GM23248 (cell line): Measurements from ENCODE around the gene VRTN. TPM values are rescaled to one million over a fixed set of nuclear protein-coding genes. Genes with fewer than 3 reads are reported as not detected.

Experiments
- DNase-seq: peaks from one replicate; pipeline ENCODE4 v3.0.0-alpha.2; 2015
- H2AFZ ChIP-seq: fragments of 200-600 bp; sonication (generic); 2 replicates; pipeline ENCODE4 v1.6.1; 2016; ENCODE audit warnings: antibody characterized with exemption
- H3F3A ChIP-seq: fragments of 200-600 bp; sonication (generic); 2 replicates; pipeline ENCODE4 v1.6.1; 2016; ENCODE audit warnings: mild to moderate bottlenecking, antibody characterized with exemption, mixed run types; ENCODE audit not compliant: insufficient read depth
- H3K27ac ChIP-seq: fragments of 200-600 bp; sonication (generic); 2 replicates; pipeline ENCODE4 v1.5.1; 2016; ENCODE audit warnings: mild to moderate bottlenecking
- H3K27me3 ChIP-seq: fragments of 200-600 bp; sonication (generic); replicated peaks from 2 replicates; pipeline ENCODE4 v1.6.1; 2016; ENCODE audit warnings: mild to moderate bottlenecking; ENCODE audit not compliant: insufficient read depth
- H3K36me3 ChIP-seq: fragments of 200-600 bp; sonication (generic); 2 replicates; pipeline ENCODE4 v1.6.1; 2016; ENCODE audit warnings: low read depth, mild to moderate bottlenecking
- H3K4me1 ChIP-seq: fragments of 200-600 bp; sonication (generic); 2 replicates; pipeline ENCODE4 v1.6.1; 2016; ENCODE audit warnings: mild to moderate bottlenecking; ENCODE audit not compliant: insufficient read depth
- H3K4me2 ChIP-seq: fragments of 200-600 bp; sonication (generic); one replicate; pipeline ENCODE4 v1.6.1; 2016; ENCODE audit warnings: mild to moderate bottlenecking; ENCODE audit not compliant: unreplicated experiment
- H3K4me3 ChIP-seq: fragments of 200-600 bp; sonication (generic); 2 replicates; pipeline ENCODE4 v1.5.1; 2016; ENCODE audit warnings: mild to moderate bottlenecking
- H3K79me2 ChIP-seq: fragments of 200-600 bp; sonication (generic); 2 replicates; pipeline ENCODE4 v1.6.1; 2016; ENCODE audit warnings: mild to moderate bottlenecking; ENCODE audit not compliant: insufficient read depth
- H3K9ac ChIP-seq: fragments of 200-600 bp; sonication (generic); 2 replicates; pipeline ENCODE4 v1.6.1; 2016; ENCODE audit warnings: mild to moderate bottlenecking
- H3K9me2 ChIP-seq: fragments of 200-600 bp; sonication (generic); 2 replicates; pipeline ENCODE4 v1.6.1; 2016; ENCODE audit warnings: mixed run types, mild to moderate bottlenecking, moderate library complexity; ENCODE audit not compliant: insufficient read depth
- H3K9me3 ChIP-seq: fragments of 200-600 bp; sonication (generic); one replicate; pipeline ENCODE4 v1.6.1; 2017; ENCODE audit warnings: low read depth
- H4K20me1 ChIP-seq: fragments of 200-600 bp; sonication (generic); 2 replicates; pipeline ENCODE4 v1.6.0; 2016; ENCODE audit not compliant: insufficient read depth
- EZH2 ChIP-seq: fragments of 200-600 bp; sonication (generic); IDR thresholded peaks from 2 replicates; pipeline ENCODE4 v1.6.1; 2018; ENCODE audit warnings: antibody characterized with exemption, mild to moderate bottlenecking; ENCODE audit not compliant: insufficient read depth, poor library complexity, severe bottlenecking
- EZH2phosphoT487 ChIP-seq: fragments of 200-600 bp; sonication (generic); IDR thresholded peaks from 2 replicates; pipeline ENCODE4 v1.6.1; 2018; ENCODE audit warnings: antibody characterized with exemption, moderate library complexity, mild to moderate bottlenecking, low read depth; ENCODE audit not compliant: insufficient read depth
- WGBS, 2 experiments: methylation state at CpG; one replicate each; pipeline ENCODE4 v1.1.6; 2015 to 2017; ENCODE audit warnings: low lambda C conversion rate in 2 of 2, low coverage in 1 of 2; ENCODE audit errors: missing lambda C conversion rate in 2 of 2; 5-methylcytosine and 5-hydroxymethylcytosine counted together
- in situ Hi-C: fragments of 300-500 bp; cut with MboI; formaldehyde crosslinking; loops from 2 replicates; pipeline ENCODE4 v1.15.0; 2020
- polyA plus RNA-seq: library from polyadenylated mRNA; unstranded; fragments of >200 nt; fragmentation: Nextera tagmentation; extraction: Ambion mirVana; gene quantifications from 2 replicates; pipeline ENCODE4 v1.2.1, GENCODE V29; 2016
- total RNA-seq: library from RNA; depleted of rRNA; stranded (reverse); fragments of >200 nt; shearing (Covaris generic); gene quantifications from 2 replicates; pipeline ENCODE4 v1.2.3, GENCODE V29; 2014

Gene VRTN
- total and polyA plus RNA-seq, 2 experiments from 2014 or later = not detected

- H3F3A ChIP-seq = no peaks in the 10 kb centered on the region
Measured at GRCh38 chr14:74356892-74357575, 8.8 kb downstream of the VRTN start.

GRCh38 chr14:74357585-74357984, 9.3 kb downstream of the VRTN start:
- H3K4me1 ChIP-seq = no peaks in the 10 kb centered on the region
- no peaks in the 10 kb centered on the region for H3K9me3 ChIP-seq
- no peak overlapping the region for H3K27ac ChIP-seq
- peaks cover 16% of the 10 kb centered on the region for H3K27me3 ChIP-seq
- no peaks in the 10 kb centered on the region for H4K20me1 ChIP-seq
- WGBS, 2 experiments = 85 to 87% methylated on average over 19 of the region's 19 CpGs
- no peaks in the 10 kb centered on the region for H3K36me3 ChIP-seq
- no peak overlapping the region for H3K9ac ChIP-seq
- no peak for TF ChIP-seq EZH2phosphoT487
- no peak for TF ChIP-seq EZH2
- no peak overlapping the region for H3K4me3 ChIP-seq
- no peaks in the 10 kb centered on the region for H3F3A ChIP-seq
- in situ Hi-C loops = no loop called here
- no peaks in the 10 kb centered on the region for H3K79me2 ChIP-seq
- no peak for DNase-seq
- no peak overlapping the region for H3K4me2 ChIP-seq
- no peak overlapping the region for H2AFZ ChIP-seq
- H3K9me2 ChIP-seq = no peaks in the 10 kb centered on the region

More at GRCh38 chr14:74356892-74357575, 8.8 kb downstream of the VRTN start:
- Histone ChIP-seq H4K20me1 (no peaks in the 10 kb centered on the region), H3K36me3 (no peaks in the 10 kb centered on the region), H3K9me3 (no peaks in the 10 kb centered on the region), H3K9me2 (no peaks in the 10 kb centered on the region), H2AFZ (no peak overlapping the region), H3K9ac (no peak overlapping the region), H3K4me2 (no peak overlapping the region), H3K4me3 (no peak overlapping the region), H3K79me2 (no peaks in the 10 kb centered on the region), H3K4me1 (no peaks in the 10 kb centered on the region), H3K27me3 (peaks cover 21% of the 10 kb centered on the region), H3K27ac (no peak overlapping the region)
- WGBS, 2 experiments = 79 to 82% methylated on average over 30 to 32 of the region's 32 CpGs
- no peak for DNase-seq
- TF ChIP-seq EZH2 (no peak), EZH2phosphoT487 (no peak)
- in situ Hi-C loops = no loop called here

- in situ Hi-C loops = no loop called here
- no peak overlapping the region for H3K9ac ChIP-seq
- no peak for DNase-seq
- no peak overlapping the region for H2AFZ ChIP-seq
- H3K4me2 ChIP-seq = no peak overlapping the region
- no peaks in the 10 kb centered on the region for H4K20me1 ChIP-seq
- WGBS, 2 experiments = 76 to 84% methylated on average over 16 to 17 of the region's 17 CpGs
- TF ChIP-seq EZH2phosphoT487 (no peak), EZH2 (no peak)
- H3K9me3 ChIP-seq = no peaks in the 10 kb centered on the region
- H3K36me3 ChIP-seq = no peaks in the 10 kb centered on the region
- H3K9me2 ChIP-seq = no peaks in the 10 kb centered on the region
- no peak overlapping the region for H3K4me3 ChIP-seq
- no peaks in the 10 kb centered on the region for H3K4me1 ChIP-seq
- no peak overlapping the region for H3K27ac ChIP-seq
- H3K79me2 ChIP-seq = no peaks in the 10 kb centered on the region
- no peaks in the 10 kb centered on the region for H3F3A ChIP-seq
- peaks cover 11% of the 10 kb centered on the region for H3K27me3 ChIP-seq
Measured at GRCh38 chr14:74358176-74358829, 10.0 kb downstream of the VRTN start.

GRCh38 chr14:74360163-74360562, 11.9 kb downstream of the VRTN start:
- no peak overlapping the region for H3K4me3 ChIP-seq
- H2AFZ ChIP-seq = no peak overlapping the region
- no peaks in the 10 kb centered on the region for H3K9me2 ChIP-seq
- no peaks in the 10 kb centered on the region for H3K79me2 ChIP-seq
- TF ChIP-seq EZH2 = no peak
- no peak for TF ChIP-seq EZH2phosphoT487
- H3K27me3 ChIP-seq = peaks cover 12% of the 10 kb centered on the region
- no peaks in the 10 kb centered on the region for H3K9me3 ChIP-seq
- H3K4me2 ChIP-seq = no peak overlapping the region
- WGBS, 2 experiments = 29 to 52% methylated on average over 3 of the region's 3 CpGs
- DNase-seq = no peak
- H3K27ac ChIP-seq = no peak overlapping the region
- no peak overlapping the region for H3K9ac ChIP-seq
- in situ Hi-C loops = no loop called here
- H3K36me3 ChIP-seq = no peaks in the 10 kb centered on the region
- no peaks in the 10 kb centered on the region for H3F3A ChIP-seq
- H3K4me1 ChIP-seq = no peaks in the 10 kb centered on the region
- H4K20me1 ChIP-seq = no peaks in the 10 kb centered on the region
